ENCODE data around the gene AMBP. TPM values are rescaled to one million over a fixed set of nuclear protein-coding genes. Genes with fewer than 3 reads are reported as not detected.

AMBP gene
- polyA plus RNA-seq, 1 experiment, result 0.22 TPM

DNA sequence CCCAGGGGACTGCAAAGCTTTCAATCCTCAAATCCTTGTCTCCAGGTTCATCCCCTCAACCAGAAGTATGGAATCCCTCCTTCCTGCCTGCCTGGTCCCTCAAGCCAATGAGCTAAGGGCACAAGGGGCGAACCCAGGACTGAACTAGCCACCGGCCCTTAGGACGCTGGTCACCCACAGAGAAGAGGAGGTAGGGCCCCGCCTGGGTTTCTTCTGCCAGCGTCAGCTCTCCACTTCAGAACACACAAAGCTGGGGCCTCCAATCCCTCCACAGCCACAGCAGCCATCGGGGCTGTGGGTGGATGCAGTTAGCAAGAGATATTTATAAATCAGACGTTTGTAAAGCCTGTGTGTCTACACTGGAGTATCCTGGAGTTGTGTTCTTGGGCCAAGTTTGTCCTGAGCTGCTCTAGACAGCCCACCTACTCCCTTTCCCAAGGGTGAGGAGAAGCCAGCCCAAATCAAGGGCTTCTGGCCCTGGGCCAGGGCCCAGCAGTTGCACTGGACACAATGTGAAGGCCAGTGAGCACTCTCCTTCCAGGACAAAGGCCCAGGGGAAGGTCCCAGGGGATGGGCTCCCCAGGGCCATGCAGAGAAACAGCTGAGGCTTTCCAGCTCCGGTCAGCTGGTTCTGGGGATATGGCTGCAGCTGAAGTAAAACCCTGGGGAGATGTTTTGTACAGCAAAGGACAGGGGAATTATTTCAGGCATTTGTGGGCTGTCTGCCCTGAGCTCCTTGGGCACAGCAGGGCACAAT, 18.9 kb downstream of the AMBP start:
- TF ChIP-seq CTCF (IDR thresholded peaks at IDR 0.05; ENCODE audit: insufficient read depth, low read depth, low read length), result no peak
- CTCF ChIA-PET, result interaction anchor here (0.9 to 1.4 kb wide), 5 partner anchors 23 to 322 kb away, joined by 3 to 7 read pairs (median 4); partner anchors contain the start of gene ZNF618
- Histone ChIP-seq H3K27me3 (ENCODE audit: control insufficient read depth, insufficient read depth, low read length) (peaks cover 8% of the 10 kb centered on the region), H3K36me3 (ENCODE audit: control insufficient read depth, insufficient read depth, low read length) (no peaks in the 10 kb centered on the region; the same call in 1 of the 2 replicates), H3K4me3 (ENCODE audit: low read depth, low read length) (no peak overlapping the region)
- POLR2A ChIA-PET, result interaction anchor here (0.6 kb wide), 1 partner anchor 267 kb away, joined by 3 read pairs; no protein-coding TSS in a partner anchor
- DNase-seq (ENCODE audit: low read depth), result no peak

- ChIA-PET POLR2A (no interaction called here), CTCF (interaction anchor here (0.9 to 1.4 kb wide), 4 partner anchors 11 to 321 kb away, joined by 3 to 7 read pairs (median 4); no protein-coding TSS in a partner anchor)
- peaks cover 6% of the 10 kb centered on the region for H3K27me3 ChIP-seq (ENCODE audit: control insufficient read depth, insufficient read depth, low read length)
- no peak for TF ChIP-seq CTCF (IDR thresholded peaks at IDR 0.05; ENCODE audit: insufficient read depth, low read depth, low read length)
- no peak overlapping the region for H3K4me3 ChIP-seq (ENCODE audit: low read depth, low read length)
- DNase-seq (ENCODE audit: low read depth), result no peak
- H3K36me3 ChIP-seq (ENCODE audit: control insufficient read depth, insufficient read depth, low read length), result no peaks in the 10 kb centered on the region; the same call in 1 of the 2 replicates
Measured at GRCh38 chr9:114058688-114059046, 19.4 kb downstream of the AMBP start.

GRCh38 chr9:114057161-114057885, 20.8 kb downstream of the AMBP start:
- no peak overlapping the region for H3K4me3 ChIP-seq (ENCODE audit: low read depth, low read length)
- TF ChIP-seq CTCF (IDR thresholded peaks at IDR 0.05; ENCODE audit: insufficient read depth, low read depth, low read length), result no peak
- H3K36me3 ChIP-seq (ENCODE audit: control insufficient read depth, insufficient read depth, low read length), result peaks cover 1% of the 10 kb centered on the region
- ChIA-PET CTCF (interaction anchor here (1.2 to 1.3 kb wide), 2 partner anchors 10 to 25 kb away, joined by 3 to 4 read pairs; no protein-coding TSS in a partner anchor), POLR2A (no interaction called here)
- no peaks in the 10 kb centered on the region; the same call in 1 of the 2 replicates for H3K27me3 ChIP-seq (ENCODE audit: control insufficient read depth, insufficient read depth, low read length)
- DNase-seq (ENCODE audit: low read depth), result no peak

DNA sequence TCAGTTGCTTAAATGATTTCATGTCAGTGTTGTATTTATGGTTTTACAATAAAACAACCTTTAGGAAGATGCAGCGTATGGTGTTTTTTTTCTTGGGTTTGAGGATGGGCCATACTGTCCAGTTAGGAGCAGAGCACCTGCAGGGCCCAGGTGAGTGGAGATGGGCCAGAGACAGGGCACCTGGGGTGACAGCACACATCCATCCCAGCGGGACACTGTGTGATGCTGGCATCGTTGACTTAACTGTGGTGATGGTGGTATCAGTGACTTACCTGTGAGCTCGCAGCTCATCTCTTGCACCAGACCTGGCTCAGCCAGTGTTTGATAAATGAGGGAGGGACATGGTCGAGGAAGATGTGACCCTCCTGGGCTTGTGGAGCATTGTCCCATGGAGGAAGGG, 21.6 kb downstream of the AMBP start:
- TF ChIP-seq CTCF (IDR thresholded peaks at IDR 0.05; ENCODE audit: insufficient read depth, low read depth, low read length), result no peak
- no peak for DNase-seq (ENCODE audit: low read depth)
- CTCF ChIA-PET, result interaction anchor here (1.6 kb wide), 1 partner anchor 26 kb away, joined by 3 read pairs; no protein-coding TSS in a partner anchor
- no peak overlapping the region for H3K4me3 ChIP-seq (ENCODE audit: low read depth, low read length)
- POLR2A ChIA-PET, result interaction anchor here (0.6 kb wide), 1 partner anchor 217 kb away, joined by 4 read pairs; no protein-coding TSS in a partner anchor
- no peaks in the 10 kb centered on the region for H3K27me3 ChIP-seq (ENCODE audit: control insufficient read depth, insufficient read depth, low read length)
- H3K36me3 ChIP-seq (ENCODE audit: control insufficient read depth, insufficient read depth, low read length), result peaks cover 4% of the 10 kb centered on the region

GRCh38 chr9:114055894-114056293, 22.2 kb downstream of the AMBP start:
- H3K27me3 ChIP-seq (ENCODE audit: control insufficient read depth, insufficient read depth, low read length), result no peaks in the 10 kb centered on the region
- TF ChIP-seq CTCF (IDR thresholded peaks at IDR 0.05; ENCODE audit: insufficient read depth, low read depth, low read length), result no peak
- ChIA-PET POLR2A (interaction anchor here (0.6 kb wide), 1 partner anchor 216 kb away, joined by 4 read pairs; no protein-coding TSS in a partner anchor), CTCF (interaction anchor here (1.6 kb wide), 1 partner anchor 27 kb away, joined by 3 read pairs; no protein-coding TSS in a partner anchor)
- no peak overlapping the region for H3K4me3 ChIP-seq (ENCODE audit: low read depth, low read length)
- peaks cover 5% of the 10 kb centered on the region for H3K36me3 ChIP-seq (ENCODE audit: control insufficient read depth, insufficient read depth, low read length)
- DNase-seq (ENCODE audit: low read depth), result no peak
